GM20431 (cell line): Measurements from ENCODE around the gene CCDC81.

Experiments
- in situ Hi-C: fragments of 300-500 bp; cut with MseI, MboI; formaldehyde crosslinking; loops from one replicate; pipeline ENCODE4 v1.15.0; 2020; ENCODE audit warnings: low sequenced_read_pairs; ENCODE audit not compliant: unreplicated experiment

The CCDC81 gene

DNA sequence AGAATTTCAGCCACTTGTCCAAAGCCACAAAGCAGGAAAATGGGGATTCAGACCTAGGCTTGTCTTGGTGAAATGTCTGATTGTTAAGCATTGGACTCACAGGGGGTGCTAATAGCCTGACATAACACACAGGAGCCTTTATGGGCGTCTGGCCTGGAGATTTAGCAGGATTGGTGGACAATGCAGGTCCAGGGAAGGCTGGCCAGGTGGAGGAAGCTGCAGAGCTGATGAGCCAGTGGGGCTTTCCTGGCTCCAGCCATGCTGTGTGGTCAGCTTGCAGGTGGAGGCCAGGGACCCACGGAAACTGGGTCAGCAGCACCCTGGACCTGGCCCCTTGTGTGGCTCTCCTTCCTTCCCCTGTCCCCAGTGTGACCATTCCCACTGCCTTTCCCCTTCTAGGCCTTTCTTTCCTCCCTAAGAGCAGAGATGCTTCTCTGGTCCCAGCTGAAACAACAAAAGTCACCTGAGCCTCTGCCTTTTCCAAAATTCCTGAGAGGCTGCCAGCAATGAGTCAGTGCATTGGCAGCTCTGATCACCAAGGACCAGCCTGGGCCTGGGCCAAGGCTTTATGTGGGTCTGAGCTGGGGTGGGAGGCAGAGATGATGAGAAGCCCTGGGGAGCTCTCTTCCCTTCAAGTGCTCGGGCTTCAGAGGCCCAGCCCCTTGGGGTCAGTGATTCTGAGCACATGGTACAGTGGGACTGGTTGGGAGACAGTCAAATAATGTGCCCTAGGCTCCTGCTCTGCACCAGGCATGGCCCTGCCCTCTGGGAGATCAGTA is 85.2 kb downstream of the CCDC81 start:
- in situ Hi-C loops, result loop anchor here (10.0 kb wide), 1 partner anchor 355 kb away; no protein-coding TSS in a partner anchor

DNA sequence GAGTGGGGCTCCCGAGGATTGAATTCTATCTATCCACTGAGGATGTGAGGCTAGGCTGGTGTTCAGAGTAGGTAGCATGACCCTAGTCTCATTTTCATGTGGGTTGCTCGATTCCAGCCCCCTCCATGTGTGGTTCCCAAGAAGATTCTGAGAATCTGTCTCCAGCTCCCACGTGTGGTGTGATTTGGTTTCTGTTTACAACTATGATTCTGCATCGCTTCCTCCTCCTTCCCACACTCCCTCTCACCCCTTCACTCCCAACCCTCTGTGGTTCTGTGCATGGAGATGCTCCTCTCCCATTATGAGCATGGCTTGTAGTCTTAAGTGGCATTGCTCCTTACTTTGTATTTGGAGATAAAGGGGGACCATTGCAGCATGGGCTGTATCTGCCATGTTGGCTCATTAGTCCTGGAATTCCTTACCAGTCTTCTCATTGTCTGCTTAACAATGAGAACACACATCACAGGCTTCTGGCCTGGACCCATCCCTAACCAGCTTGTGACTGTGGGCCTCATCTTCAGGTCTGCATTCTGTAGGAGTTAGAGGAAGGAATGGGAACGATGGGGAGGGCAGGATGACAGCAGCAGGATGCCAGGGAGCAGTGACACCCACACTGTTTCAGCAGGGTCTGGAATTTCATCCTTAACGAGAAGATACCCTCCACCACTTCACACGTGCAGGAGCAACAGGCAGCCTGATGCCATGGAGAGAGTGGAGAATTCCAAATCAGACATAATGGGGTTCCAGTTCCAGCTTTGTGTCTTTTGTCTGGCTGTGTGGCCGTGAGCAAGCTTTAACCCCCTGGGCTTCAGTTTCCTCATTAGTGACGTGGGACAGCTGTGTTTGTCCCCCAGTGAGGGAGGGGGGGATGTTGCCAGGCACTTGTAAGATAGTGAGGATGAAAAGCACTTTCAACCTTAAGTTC is 86.0 kb downstream of the CCDC81 start:
- in situ Hi-C loops, result loop anchor here (10.0 kb wide), 1 partner anchor 354 kb away; no protein-coding TSS in a partner anchor

DNA sequence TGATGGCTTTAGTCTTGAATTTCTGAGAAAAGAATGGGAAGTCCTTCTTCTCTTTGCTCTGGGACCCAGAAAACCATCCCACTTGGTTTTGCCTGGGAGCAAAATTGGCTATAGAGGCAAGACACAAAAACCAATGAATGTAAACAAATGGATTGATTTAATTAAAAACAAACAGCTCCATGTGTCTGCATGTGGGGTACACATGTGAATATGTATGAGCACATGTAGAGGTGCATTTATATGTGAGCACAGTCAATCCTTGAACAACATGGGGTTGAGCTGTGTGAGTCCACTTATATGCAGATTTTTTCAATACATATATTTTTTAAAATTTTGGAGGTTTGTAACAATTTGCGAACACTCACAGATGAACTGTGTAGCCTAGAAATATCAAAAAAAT is 87.2 kb downstream of the CCDC81 start:
- in situ Hi-C loops, result loop anchor here (10.0 kb wide), 1 partner anchor 353 kb away; no protein-coding TSS in a partner anchor

DNA sequence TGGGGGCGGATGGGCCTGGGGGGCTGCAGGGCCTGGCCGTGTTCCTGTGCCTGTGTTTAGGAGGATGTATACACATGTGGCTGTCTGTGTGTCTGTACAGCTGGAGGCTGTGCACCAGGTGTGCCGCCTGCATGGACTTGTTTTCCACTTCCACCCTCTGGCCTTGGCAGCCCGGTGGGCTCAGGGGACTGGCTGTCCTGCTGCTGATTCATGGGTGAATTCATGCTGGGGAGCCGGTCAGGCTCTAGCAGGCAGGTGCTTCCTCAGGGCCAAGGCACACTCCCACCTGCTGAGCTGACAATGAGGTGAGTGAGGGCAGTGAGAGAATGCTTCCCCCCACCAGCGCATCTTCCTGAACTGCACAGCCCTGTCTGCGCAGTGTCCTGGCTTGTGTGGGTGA is 88.4 kb downstream of the CCDC81 start:
- in situ Hi-C loops, result loop anchor here (10.0 kb wide), 1 partner anchor 352 kb away; no protein-coding TSS in a partner anchor

DNA sequence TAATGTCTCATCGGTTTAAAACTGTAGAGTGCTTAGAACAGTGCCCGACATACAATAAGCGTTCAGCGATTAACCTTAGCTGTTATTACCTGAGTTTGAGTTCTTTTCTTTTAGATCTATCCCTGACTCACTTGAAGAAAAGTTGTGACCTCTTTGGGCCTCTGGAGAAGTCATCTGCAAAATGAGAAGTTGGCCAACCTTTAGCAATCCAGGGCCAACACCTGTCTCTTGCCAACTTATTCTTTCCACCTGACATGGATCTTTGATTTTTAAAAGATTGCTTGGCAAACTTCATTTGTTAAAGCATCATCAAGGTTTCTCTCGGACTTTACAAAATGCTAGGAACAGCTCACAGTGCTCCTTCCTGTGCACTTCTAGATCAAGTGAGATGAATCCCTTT is 89.3 kb downstream of the CCDC81 start:
- in situ Hi-C loops, result loop anchor here (10.0 kb wide), 1 partner anchor 351 kb away; no protein-coding TSS in a partner anchor

DNA sequence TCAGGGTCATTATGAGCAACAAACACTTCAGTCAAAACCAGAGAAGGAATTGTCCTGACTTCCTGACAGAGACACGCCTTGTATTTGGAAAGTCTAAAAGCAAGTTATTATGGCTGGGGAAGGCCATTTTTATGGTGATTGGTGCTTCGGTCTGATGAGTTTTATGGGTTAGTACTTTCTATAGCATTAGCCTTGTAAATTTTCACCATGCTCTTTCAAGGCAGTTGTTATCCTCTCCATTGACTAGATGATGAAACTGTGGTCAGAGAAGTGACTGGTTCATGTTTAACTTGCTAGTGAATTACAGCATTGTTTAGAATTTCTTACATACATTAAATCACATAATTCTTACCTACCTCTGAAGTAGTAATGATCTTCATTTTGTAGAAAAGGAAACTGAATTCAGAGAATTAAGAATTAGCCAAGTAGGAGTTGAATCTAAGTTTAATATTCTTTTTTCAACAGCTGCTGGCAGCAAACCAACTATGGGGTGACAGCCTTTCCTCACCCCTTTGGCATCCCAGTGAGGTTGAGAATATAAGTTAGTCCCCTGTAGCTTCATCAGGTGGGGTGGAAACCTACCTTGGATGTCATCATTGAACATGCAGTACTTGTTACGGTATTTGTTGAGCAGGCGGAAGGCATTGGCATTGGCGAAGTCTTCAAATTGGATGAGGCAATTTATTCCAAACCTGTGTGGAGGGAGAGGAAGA is 90.0 kb downstream of the CCDC81 start:
- in situ Hi-C loops, result loop anchor here (10.0 kb wide), 1 partner anchor 350 kb away; no protein-coding TSS in a partner anchor

DNA sequence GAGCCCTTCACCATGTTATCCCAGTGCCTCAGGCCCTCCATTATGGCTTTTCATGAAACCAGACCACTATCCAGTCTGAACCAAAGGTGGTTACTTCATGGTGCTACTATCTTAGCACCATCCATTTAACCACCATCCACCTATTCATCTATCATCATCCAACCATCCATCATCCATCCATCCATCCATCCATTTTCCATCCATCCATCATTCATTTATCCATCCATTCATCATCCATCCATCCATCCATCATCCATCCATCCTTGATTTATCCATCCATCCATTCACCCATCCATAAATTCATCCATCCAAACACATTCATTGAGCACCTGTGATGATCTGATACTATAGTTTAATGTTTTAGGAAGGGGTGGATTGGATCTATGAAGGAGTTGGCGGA is 93.5 kb downstream of the CCDC81 start:
- in situ Hi-C loops, result loop anchor here (10.0 kb wide), 1 partner anchor 347 kb away; no protein-coding TSS in a partner anchor

DNA sequence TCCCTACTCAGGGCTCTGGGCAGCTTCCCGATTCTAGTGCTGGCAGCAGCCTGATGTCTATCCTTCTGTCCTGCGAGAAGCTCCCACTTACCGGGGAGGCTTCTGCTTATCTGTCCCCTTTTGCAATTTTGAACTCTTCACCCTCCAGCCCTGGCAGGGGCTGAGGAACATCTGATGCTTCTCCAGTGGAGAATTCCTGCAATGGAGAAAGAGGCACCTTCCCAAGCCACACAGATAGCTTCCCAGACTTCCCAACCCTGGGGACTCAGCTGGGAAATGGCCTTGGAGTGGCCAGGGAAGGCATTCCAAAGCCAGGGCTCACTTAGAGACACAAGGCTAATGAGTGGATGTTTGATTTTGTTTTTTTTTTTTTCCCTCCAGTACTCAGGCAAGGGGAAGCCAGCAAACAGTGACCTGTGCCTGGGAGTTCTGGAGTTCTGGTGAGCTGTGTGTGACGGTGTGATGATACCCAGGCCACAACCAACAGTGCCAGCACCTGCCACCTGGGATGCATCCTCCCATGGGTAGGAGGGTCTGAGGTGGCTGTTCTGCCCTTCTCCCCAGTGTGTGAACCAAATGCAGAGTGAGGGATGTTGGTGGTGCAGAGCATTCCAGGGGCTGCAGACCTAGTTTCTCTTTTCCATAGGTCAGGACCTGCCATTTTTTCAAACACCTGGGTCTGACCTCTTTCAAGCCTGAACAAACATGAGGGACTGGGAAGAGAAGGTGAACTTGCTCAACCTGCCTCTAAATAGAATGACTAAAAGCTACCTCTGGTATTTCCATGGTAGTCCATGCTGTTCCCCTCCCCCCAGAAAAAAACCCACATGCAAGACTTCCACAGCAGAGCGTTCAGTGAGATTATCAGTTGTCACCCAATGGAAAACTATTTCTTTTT is 95.1 kb downstream of the CCDC81 start:
- in situ Hi-C loops, result loop anchor here (10.0 kb wide), 1 partner anchor 345 kb away; no protein-coding TSS in a partner anchor
